ENCODE data around the gene THUMPD1. TPM values are rescaled to one million over a fixed set of nuclear protein-coding genes. Genes with fewer than 3 reads are reported as not detected.

Gene THUMPD1
- total and polyA plus RNA-seq, 2 of the 8 experiments (the other 6 are each of a cell fraction or from before 2014, with no cell fraction given), result 31.6 to 49.4 TPM

- Histone ChIP-seq H2BK20ac (ENCODE audit: low read length) (no peak overlapping the region), H3K79me2 (ENCODE audit: control insufficient read depth in 1 of 2, insufficient read depth in 2 of 2, low read length in 2 of 2) (no peaks in the 10 kb centered on the region), H3K4me3 (ENCODE audit: extremely low read depth in 1 of 4, insufficient read depth in 2 of 4, low read depth in 3 of 4, low read length in 4 of 4) (no peak overlapping the region), H2AFZ (ENCODE audit: low read length) (no peak overlapping the region), H3K4me2 (ENCODE audit: insufficient read depth in 1 of 2, low read depth in 2 of 2, low read length in 2 of 2) (no peak overlapping the region), H3K23me2 (ENCODE audit: low read depth, low read length) (no peaks in the 10 kb centered on the region), H2BK15ac (ENCODE audit: low read length) (no peak overlapping the region), H3K79me1 (ENCODE audit: low read depth, low read length) (no peaks in the 10 kb centered on the region), H3K56ac (replicated peaks; ENCODE audit: insufficient read length, low read depth, low read length) (no peak overlapping the region), H4K8ac (ENCODE audit: extremely low read depth, insufficient read depth, low read length) (no peak overlapping the region), H3K9ac (replicated peaks in 1 of 4; ENCODE audit: extremely low read depth in 1 of 4, low read depth in 3 of 4, low read length in 3 of 4) (no peak overlapping the region), H3K4me1 (replicated peaks in 1 of 4; ENCODE audit: control insufficient read depth in 3 of 4, insufficient read depth in 4 of 4, low read length in 3 of 4) (0 out of 7 replicates have a peak, but pooled peaks cover 0 to 3% (median 0%) of the 10 kb centered on the region in 4 experiments), H4K20me1 (replicated peaks in 1 of 2; ENCODE audit: control insufficient read depth in 1 of 2, insufficient read depth in 2 of 2, low read length in 2 of 2) (no peaks in the 10 kb centered on the region), H3K4ac (replicated peaks; ENCODE audit: insufficient read length, low read depth, low read length) (no peak overlapping the region), H2BK120ac (replicated peaks; ENCODE audit: low read depth, low read length) (no peak overlapping the region), H3K18ac (ENCODE audit: extremely low read depth, low read length) (no peak overlapping the region), H2BK5ac (ENCODE audit: low read depth, low read length) (no peak overlapping the region), H4K91ac (replicated peaks; ENCODE audit: insufficient read length, low read length) (no peak overlapping the region), H3K36me3 (ENCODE audit: control insufficient read depth in 2 of 4, insufficient read depth in 4 of 4, low read length in 3 of 4) (no peaks in the 10 kb centered on the region; a peak in 1 of 8 replicates), H3K27me3 (replicated peaks in 1 of 4; ENCODE audit: control insufficient read depth in 3 of 4, extremely low read depth in 1 of 4, insufficient read depth in 3 of 4, low read length in 3 of 4) (no peaks in the 10 kb centered on the region), H4K5ac (ENCODE audit: insufficient read length, low read depth, low read length) (no peak overlapping the region), H3K14ac (ENCODE audit: insufficient read length) (no peak overlapping the region), H3K9me3 (ENCODE audit: insufficient read depth in 2 of 2, low read depth in 1 of 2, low read length in 1 of 2) (no peaks in the 10 kb centered on the region), H2BK12ac (ENCODE audit: low read depth, low read length) (no peak overlapping the region), H2AK5ac (ENCODE audit: low read depth, low read length) (no peak overlapping the region), H3K23ac (ENCODE audit: insufficient read length) (no peak overlapping the region), H3K27ac (ENCODE audit: low read depth, low read length) (no peak overlapping the region)
- ChIA-PET POLR2A (ENCODE audit: partially characterized antibody) (no interaction called here), CTCF (ENCODE audit: partially characterized antibody) (interaction anchor here (1.0 kb wide), 1 partner anchor 342 kb away, joined by 3 read pairs; no protein-coding TSS in a partner anchor)
- TF ChIP-seq RBBP5 (IDR thresholded peaks at IDR 0.05; ENCODE audit: borderline replicate concordance, low read depth, low read length) (no peak), TCF12 (IDR thresholded peaks at IDR 0.05; ENCODE audit: low read depth, low read length) (no peak), SAP30 (IDR thresholded peaks at IDR 0.05; ENCODE audit: insufficient read depth, insufficient replicate concordance, low read length) (no peak), SUZ12 (IDR thresholded peaks at IDR 0.05; ENCODE audit: low read length) (no peak), JUN (IDR thresholded peaks at IDR 0.05; ENCODE audit: low read depth, low read length) (no peak), RXRA (IDR thresholded peaks at IDR 0.05; ENCODE audit: insufficient read depth, low read depth, low read length) (no peak), CBX5 (IDR thresholded peaks at IDR 0.05; ENCODE audit: low read depth, low read length) (no peak), RFX5 (IDR thresholded peaks at IDR 0.05; ENCODE audit: borderline replicate concordance, low read depth, low read length) (no peak), GTF2F1 (IDR thresholded peaks at IDR 0.05; ENCODE audit: borderline replicate concordance, low read depth, low read length) (no peak), E2F6 (IDR thresholded peaks at IDR 0.05) (no peak), TEAD4 (IDR thresholded peaks at IDR 0.05; ENCODE audit: low read depth, low read length) (no peak), JUND (IDR thresholded peaks at IDR 0.05; ENCODE audit: low read length) (no peak)
- DNase-seq (ENCODE audit: low read depth in 1 of 2, low spot score in 2 of 2), result no peak
- FAIRE-seq, result no peak
Measured at GRCh38 chr16:20689668-20690067, 52.0 kb downstream of the THUMPD1 start.
